AG09309 (cell line): ENCODE data around the gene NFATC2.

ENCODE experiments used
- DNase-seq: peaks from one replicate; pipeline ENCODE4 v3.0.0-alpha.2; 2010; ENCODE audit warnings: low read depth
- H3K4me3 ChIP-seq: 2 replicates; pipeline ENCODE4 v1.5.1; 2011; ENCODE audit warnings: mild to moderate bottlenecking, low read depth, low read length, moderate library complexity; ENCODE audit not compliant: control insufficient read depth
- CTCF ChIP-seq: IDR thresholded peaks from 2 replicates; pipeline ENCODE4 v1.5.1; 2011; ENCODE audit warnings: mild to moderate bottlenecking, low read depth, low read length, inconsistent platforms; ENCODE audit not compliant: insufficient read depth, control insufficient read depth; ENCODE audit errors: missing control alignments

NFATC2 gene

GRCh38 chr20:51373713-51374455 lies 168.6 kb downstream of the NFATC2 start:
- DNase-seq, result no peak
- H3K4me3 ChIP-seq, result no peak overlapping the region
- TF ChIP-seq CTCF, result no peak

DNA sequence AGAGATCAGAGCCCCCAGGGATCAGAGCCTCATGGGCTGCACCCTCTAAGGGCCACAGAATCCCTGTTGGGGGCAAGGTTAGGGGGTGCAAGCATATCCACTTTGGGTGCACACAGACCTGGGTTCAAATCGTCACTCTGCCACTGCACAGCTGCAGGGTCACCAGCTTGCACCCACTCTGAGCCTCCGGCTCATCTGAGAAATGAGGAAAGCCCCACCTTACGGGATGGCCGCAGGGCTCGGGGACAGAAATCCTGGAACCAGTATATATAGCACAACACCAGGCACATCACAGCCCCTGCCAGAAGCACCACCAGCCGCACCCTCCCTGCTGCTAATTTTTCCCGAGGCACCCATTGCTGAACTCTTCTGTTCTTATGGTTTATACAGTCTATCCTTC lies 169.6 kb downstream of the NFATC2 start:
- no peak overlapping the region for H3K4me3 ChIP-seq
- TF ChIP-seq CTCF, result no peak
- no peak for DNase-seq

DNA sequence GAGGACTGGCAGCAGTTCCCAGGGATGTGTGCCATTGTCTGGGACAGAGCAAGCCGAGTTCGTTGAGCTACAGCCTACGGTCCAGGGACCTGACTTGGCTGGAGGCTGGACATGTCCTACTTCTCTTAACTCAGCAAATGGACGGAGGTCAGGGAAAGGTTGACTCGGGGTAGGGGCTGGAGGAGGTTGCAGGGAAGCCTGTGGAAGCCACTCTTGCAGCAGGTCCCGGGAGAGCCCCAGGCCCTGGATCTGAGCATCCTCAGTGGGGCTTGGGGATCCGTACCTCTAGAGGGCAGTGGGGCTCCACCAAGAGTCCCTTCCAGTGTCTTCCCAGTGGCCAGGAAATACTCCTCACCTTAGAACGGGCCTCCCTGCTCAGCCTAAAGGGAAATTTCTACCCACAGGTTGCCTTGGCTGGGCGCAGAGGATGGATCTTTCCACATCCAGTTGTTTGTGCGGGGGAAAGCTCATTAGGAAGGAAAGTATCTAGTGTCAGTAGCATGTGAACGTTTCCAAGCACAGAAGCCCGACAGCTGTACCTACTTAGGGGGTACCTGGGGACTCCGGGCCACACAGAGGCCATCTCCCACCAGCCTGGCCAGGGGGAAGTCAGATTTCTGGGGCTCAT lies 170.2 kb downstream of the NFATC2 start:
- no peak overlapping the region for H3K4me3 ChIP-seq
- DNase-seq, result no peak
- peak; percentile 98 for TF ChIP-seq CTCF

DNA sequence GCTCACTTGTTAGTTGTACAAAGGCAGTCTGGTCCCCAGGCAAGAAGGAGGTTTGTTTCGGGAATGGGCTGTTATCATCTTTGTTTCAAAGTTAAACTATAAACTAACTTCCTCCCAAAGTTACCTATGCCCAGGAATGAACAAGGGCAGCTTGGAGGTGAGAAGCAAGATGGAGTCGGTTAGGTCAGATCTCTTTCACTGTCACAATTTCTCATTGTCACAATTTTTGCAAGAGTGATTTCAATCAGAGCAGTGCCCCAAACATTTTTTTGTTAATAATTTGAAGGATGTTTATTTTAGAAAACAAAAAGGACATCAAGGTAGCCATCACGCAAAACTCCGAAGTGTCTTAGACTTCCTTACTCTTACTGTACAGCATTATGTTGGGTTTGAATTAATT lies 170.8 kb downstream of the NFATC2 start:
- H3K4me3 ChIP-seq, result no peak overlapping the region
- TF ChIP-seq CTCF, result no peak
- DNase-seq, result no peak

GRCh38 chr20:51369503-51369902 lies 173.0 kb downstream of the NFATC2 start:
- no peak overlapping the region for H3K4me3 ChIP-seq
- TF ChIP-seq CTCF, result no peak
- DNase-seq, result no peak

GRCh38 chr20:51368461-51369211 lies 173.9 kb downstream of the NFATC2 start:
- no peak for DNase-seq
- H3K4me3 ChIP-seq, result no peak overlapping the region
- TF ChIP-seq CTCF, result no peak
